Activated B cell treated with CpG ODN at 0.5 μM for 24 hours (primary cell): ENCODE results near the gene HS6ST3. TPM values are rescaled to one million over a fixed set of nuclear protein-coding genes. Genes with fewer than 3 reads are reported as not detected.

Experiments used
- ATAC-seq: fragments of 200-7000 bp; cut with Tn5 transposase; one replicate; pipeline ENCODE4 v1.10.0; 2021; ENCODE audit warnings: low read depth, mild to moderate bottlenecking, moderate library complexity
- CTCF ChIA-PET: fragments of 350-600 bp; sonication (Branson Sonifier 250); formaldehyde crosslinking; loops from one replicate; lab custom pipeline; 2021; ENCODE audit warnings: antibody characterized with exemption; lab: Charles Lee
- POLR2A ChIA-PET: fragments of 350-600 bp; sonication (Branson Sonifier 250); formaldehyde crosslinking; loops from one replicate; lab custom pipeline; 2021; ENCODE audit warnings: antibody characterized with exemption; lab: Charles Lee
- DNase-seq: peaks from one replicate; pipeline ENCODE4 v3.0.0; 2022
- H3K27ac Mint-ChIP-seq: one replicate; pipeline ENCODE4 v1.8.0; 2020; ENCODE audit warnings: mixed read lengths
- H3K27me3 Mint-ChIP-seq: one replicate; pipeline ENCODE4 v1.8.0; 2021; ENCODE audit warnings: mixed read lengths
- H3K36me3 Mint-ChIP-seq: one replicate; pipeline ENCODE4 v1.8.0; 2021; ENCODE audit warnings: low read depth, mixed read lengths
- H3K4me1 Mint-ChIP-seq: one replicate; pipeline ENCODE4 v1.8.0; 2021; ENCODE audit warnings: mixed read lengths
- H3K4me3 Mint-ChIP-seq: one replicate; pipeline ENCODE4 v1.8.0; 2020; ENCODE audit warnings: mild to moderate bottlenecking, mixed read lengths
- H3K9me3 Mint-ChIP-seq: one replicate; pipeline ENCODE4 v1.8.0; 2020; ENCODE audit warnings: mixed read lengths
- intact Hi-C: fragments of 100-400 bp; cut with micrococcal nuclease; formaldehyde crosslinking; loops from one replicate; pipeline ENCODE4 v1.15.1; 2024
- total RNA-seq: library from RNA; stranded (reverse); gene quantifications from 2 replicates; pipeline ENCODE4 v1.2.3, GENCODE V29; 2022
- TF ChIP-seq, protein P1 (sequence below): fragments of 200-600 bp; IDR thresholded peaks from one replicate; pipeline ENCODE4 v1.8.0; 2022; ENCODE audit warnings: antibody characterized with exemption, mild to moderate bottlenecking

Gene HS6ST3
- total RNA-seq, 1 donor from 2014 or later, result not detected

DNA sequence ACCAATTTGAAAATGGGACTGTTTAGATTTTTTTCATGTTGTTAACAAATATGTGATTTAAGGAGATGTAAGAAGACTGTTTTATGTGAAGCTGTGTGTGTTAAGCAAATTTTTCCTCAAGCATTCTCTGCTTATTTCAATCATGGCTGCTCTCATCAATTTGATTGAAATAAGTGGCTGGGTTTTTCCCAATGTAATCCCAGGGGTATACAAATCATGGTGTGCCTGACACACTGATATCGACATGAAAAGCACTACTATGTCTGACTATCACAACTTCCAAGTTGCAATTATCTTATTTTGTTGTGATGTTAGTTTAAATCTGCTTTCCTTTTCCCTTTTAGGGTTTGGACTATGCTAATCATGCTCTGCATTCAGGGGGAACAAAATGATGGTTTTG lies 283.7 kb downstream of the HS6ST3 start:
- H3K27me3 Mint-ChIP-seq, result no peaks in the 10 kb centered on the region
- H3K4me3 Mint-ChIP-seq, result no peak overlapping the region
- intact Hi-C loops, result no loop called here
- DNase-seq, result no peak
- no peak overlapping the region for H3K27ac Mint-ChIP-seq
- TF ChIP-seq, protein P1, sequence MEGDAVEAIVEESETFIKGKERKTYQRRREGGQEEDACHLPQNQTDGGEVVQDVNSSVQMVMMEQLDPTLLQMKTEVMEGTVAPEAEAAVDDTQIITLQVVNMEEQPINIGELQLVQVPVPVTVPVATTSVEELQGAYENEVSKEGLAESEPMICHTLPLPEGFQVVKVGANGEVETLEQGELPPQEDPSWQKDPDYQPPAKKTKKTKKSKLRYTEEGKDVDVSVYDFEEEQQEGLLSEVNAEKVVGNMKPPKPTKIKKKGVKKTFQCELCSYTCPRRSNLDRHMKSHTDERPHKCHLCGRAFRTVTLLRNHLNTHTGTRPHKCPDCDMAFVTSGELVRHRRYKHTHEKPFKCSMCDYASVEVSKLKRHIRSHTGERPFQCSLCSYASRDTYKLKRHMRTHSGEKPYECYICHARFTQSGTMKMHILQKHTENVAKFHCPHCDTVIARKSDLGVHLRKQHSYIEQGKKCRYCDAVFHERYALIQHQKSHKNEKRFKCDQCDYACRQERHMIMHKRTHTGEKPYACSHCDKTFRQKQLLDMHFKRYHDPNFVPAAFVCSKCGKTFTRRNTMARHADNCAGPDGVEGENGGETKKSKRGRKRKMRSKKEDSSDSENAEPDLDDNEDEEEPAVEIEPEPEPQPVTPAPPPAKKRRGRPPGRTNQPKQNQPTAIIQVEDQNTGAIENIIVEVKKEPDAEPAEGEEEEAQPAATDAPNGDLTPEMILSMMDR, result no peak
- H3K9me3 Mint-ChIP-seq, result peaks cover 5% of the 10 kb centered on the region
- no peaks in the 10 kb centered on the region for H3K4me1 Mint-ChIP-seq
- POLR2A ChIA-PET, result no interaction called here
- CTCF ChIA-PET, result no interaction called here
- ATAC-seq, result no peak
- no peaks in the 10 kb centered on the region for H3K36me3 Mint-ChIP-seq

DNA sequence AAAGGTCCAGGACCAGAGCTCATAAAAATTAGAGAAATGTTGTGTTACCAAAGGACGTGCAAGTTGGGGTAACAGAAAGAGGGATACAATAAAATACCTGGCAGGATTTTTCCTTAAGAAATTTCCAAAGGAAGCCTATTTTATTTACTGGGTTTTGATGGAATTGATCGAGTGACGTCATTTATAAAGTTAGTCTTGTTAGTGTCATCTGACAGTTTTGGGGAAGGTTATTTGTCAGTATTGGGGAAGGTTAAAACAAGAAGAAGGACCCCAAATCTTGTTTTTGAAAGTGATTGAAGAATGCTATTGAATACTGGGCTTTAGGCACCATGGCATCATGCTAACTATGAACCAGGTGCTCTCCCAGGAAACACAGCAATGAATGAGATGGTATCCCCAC lies 287.9 kb downstream of the HS6ST3 start:
- ChIA-PET POLR2A (no interaction called here), CTCF (no interaction called here)
- intact Hi-C loops, result no loop called here
- no peaks in the 10 kb centered on the region for H3K36me3 Mint-ChIP-seq
- TF ChIP-seq, protein P1, result no peak
- ATAC-seq (no peak), DNase-seq (no peak)
- no peak overlapping the region for H3K27ac Mint-ChIP-seq
- H3K27me3 Mint-ChIP-seq, result no peaks in the 10 kb centered on the region
- H3K4me3 Mint-ChIP-seq, result no peak overlapping the region
- peaks cover 5% of the 10 kb centered on the region for H3K9me3 Mint-ChIP-seq
- H3K4me1 Mint-ChIP-seq, result no peaks in the 10 kb centered on the region

DNA sequence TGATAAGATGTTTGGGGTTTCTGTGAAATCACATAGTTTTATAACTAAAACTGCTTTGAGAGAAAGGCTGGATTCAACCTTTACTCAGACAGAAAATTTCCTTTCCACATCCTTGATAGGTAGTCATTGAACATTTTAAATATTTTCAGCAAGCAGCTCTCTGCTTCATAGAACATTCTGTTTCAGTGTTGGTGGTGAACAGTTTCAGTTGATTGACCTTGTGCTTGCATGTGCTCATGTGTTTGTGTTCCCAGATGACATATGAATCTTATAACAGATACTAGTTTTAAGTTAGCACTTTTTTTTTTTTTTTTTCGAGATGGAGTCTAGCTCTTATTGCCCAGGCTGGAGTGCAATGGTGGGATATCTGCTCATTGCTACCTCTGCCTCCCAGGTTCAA lies 290.1 kb downstream of the HS6ST3 start:
- ATAC-seq, result no peak
- no peak for DNase-seq
- CTCF ChIA-PET, result no interaction called here
- Mint-ChIP-seq H3K27me3 (no peaks in the 10 kb centered on the region), H3K27ac (no peak overlapping the region), H3K9me3 (peaks cover 3% of the 10 kb centered on the region), H3K4me1 (no peaks in the 10 kb centered on the region), H3K36me3 (no peaks in the 10 kb centered on the region), H3K4me3 (no peak overlapping the region)
- TF ChIP-seq, protein P1, result no peak
- intact Hi-C loops, result no loop called here
- POLR2A ChIA-PET, result no interaction called here

DNA sequence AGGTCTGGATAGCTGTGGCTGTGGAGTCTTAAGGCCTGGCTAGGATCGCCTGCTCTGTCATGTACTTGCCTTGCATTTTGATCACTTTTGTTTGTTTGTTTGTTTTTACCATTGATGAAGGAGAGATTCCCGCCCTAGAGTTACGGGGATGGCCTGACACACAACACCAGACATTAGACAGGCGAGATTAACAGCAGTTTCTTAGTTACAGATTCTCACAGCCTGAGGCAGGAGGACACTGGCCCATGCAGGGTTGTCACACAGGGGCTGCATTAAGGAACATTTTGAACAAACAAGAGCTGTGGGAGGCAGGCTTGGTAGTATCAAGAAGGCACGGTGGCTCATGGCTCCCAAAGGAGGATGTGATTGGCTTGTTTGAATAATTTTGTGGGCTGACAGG lies 291.8 kb downstream of the HS6ST3 start:
- no peaks in the 10 kb centered on the region for H3K36me3 Mint-ChIP-seq
- no peaks in the 10 kb centered on the region for H3K9me3 Mint-ChIP-seq
- no peak overlapping the region for H3K4me3 Mint-ChIP-seq
- H3K27ac Mint-ChIP-seq, result no peak overlapping the region
- POLR2A ChIA-PET, result no interaction called here
- intact Hi-C loops, result no loop called here
- TF ChIP-seq, protein P1, result no peak
- no peaks in the 10 kb centered on the region for H3K27me3 Mint-ChIP-seq
- no peak for DNase-seq
- H3K4me1 Mint-ChIP-seq, result no peaks in the 10 kb centered on the region
- ATAC-seq, result no peak
- CTCF ChIA-PET, result no interaction called here

DNA sequence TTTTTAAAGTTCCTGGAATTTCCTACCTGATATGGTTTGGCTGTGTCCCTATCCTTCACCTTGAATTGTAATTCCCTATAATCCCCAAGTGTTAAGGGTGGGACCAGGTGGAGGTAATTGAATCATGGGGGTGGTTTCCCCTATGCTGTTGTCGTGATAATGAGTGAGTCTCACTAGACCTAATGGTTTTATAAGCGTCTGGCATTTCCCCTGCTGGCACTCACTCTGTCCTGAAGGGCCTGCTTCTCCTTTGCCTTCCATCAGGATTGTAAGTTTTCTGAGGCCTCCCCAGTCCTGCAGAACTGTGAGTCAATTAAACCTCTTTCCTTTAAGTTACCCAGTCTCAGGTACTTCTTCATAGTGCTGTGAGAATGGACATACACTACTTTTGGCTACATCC lies 298.7 kb downstream of the HS6ST3 start:
- Mint-ChIP-seq H3K9me3 (peaks cover 4% of the 10 kb centered on the region), H3K4me3 (no peak overlapping the region), H3K27me3 (no peaks in the 10 kb centered on the region), H3K27ac (no peak overlapping the region), H3K36me3 (no peaks in the 10 kb centered on the region), H3K4me1 (no peaks in the 10 kb centered on the region)
- DNase-seq, result no peak
- intact Hi-C loops, result no loop called here
- TF ChIP-seq, protein P1, result no peak
- no peak for ATAC-seq
- ChIA-PET POLR2A (no interaction called here), CTCF (no interaction called here)
